Endothelial cell of umbilical vein (primary cell): ENCODE data around the gene RAB4A. TPM values are rescaled to one million over a fixed set of nuclear protein-coding genes. Genes with fewer than 3 reads are reported as not detected.

ENCODE experiments used
- BruUV-seq: library from RNA; stranded (reverse); fragments of 400-500 nt; replicated peaks from 2 replicates; lab custom pipeline; 2021; lab: Mats Ljungman, UMichigan
- CTCF ChIA-PET: fragments of 300-600, 350-600 bp; sonication (Branson Sonifier 250); formaldehyde crosslinking; loops from one replicate; lab custom pipeline; 2021; ENCODE audit warnings: antibody characterized with exemption, inconsistent platforms; lab: Charles Lee
- POLR2A ChIA-PET: fragments of 300-600, 350-600 bp; sonication (Branson Sonifier 250); formaldehyde crosslinking; loops from one replicate; lab custom pipeline; 2021; ENCODE audit warnings: antibody characterized with exemption, inconsistent platforms; lab: Charles Lee
- DNase-seq: peaks from one replicate; pipeline ENCODE4 v3.0.0-alpha.2; 2011; ENCODE audit warnings: low read depth, low spot score
- FAIRE-seq: peaks from 2 replicates; lab custom pipeline; 2011; peaks lifted over from hg19 to GRCh38; lab: Jason Lieb, UNC
- H2AFZ ChIP-seq: 2 replicates; pipeline ENCODE4 v1.6.0; 2012; ENCODE audit warnings: low read depth, low read length, control low read depth, inconsistent platforms
- H3K27ac ChIP-seq: 2 replicates; pipeline ENCODE4 v1.5.1; 2011; ENCODE audit warnings: low read depth, mild to moderate bottlenecking, control low read depth, low read length, moderate library complexity; ENCODE audit not compliant: insufficient read depth
- H3K27me3 ChIP-seq, 2 experiments: 2 replicates each; pipeline versions ENCODE4 v1.6.0 to v1.6.1; 2011; ENCODE audit warnings: low read length in 2 of 2, mixed read lengths in 1 of 2; ENCODE audit not compliant: control insufficient read depth in 2 of 2, insufficient read depth in 2 of 2
- H3K36me3 ChIP-seq, 2 experiments: 2 replicates in 1 of 2; 3 replicates in 1 of 2; pipeline ENCODE4 v1.5.1; 2011; ENCODE audit warnings: low read length in 2 of 2, mild to moderate bottlenecking in 1 of 2, moderate library complexity in 1 of 2; ENCODE audit not compliant: control insufficient read depth in 2 of 2, insufficient read depth in 2 of 2; ENCODE audit errors: extremely low read depth in 1 of 2
- H3K4me1 ChIP-seq: 3 replicates; pipeline ENCODE4 v1.5.1; 2011; ENCODE audit warnings: mild to moderate bottlenecking, low read length; ENCODE audit not compliant: control insufficient read depth, insufficient read depth; ENCODE audit errors: extremely low read depth
- H3K4me2 ChIP-seq: 2 replicates; pipeline ENCODE4 v1.6.1; 2011; ENCODE audit warnings: low read length, control low read depth, mixed read lengths; ENCODE audit not compliant: insufficient read depth
- H3K4me3 ChIP-seq, 3 experiments: fragments of 200-600 bp in 1 of 3; sonication (generic), shearing (Covaris generic) in 1 of 3; replicated peaks in 1 of 3; 2 replicates each; pipeline ENCODE4 v1.5.1; 2011 to 2016; ENCODE audit warnings: control low read depth in 3 of 3, low read length in 3 of 3, mild to moderate bottlenecking in 2 of 3, inconsistent platforms in 1 of 3, low read depth in 1 of 3, moderate library complexity in 1 of 3; ENCODE audit not compliant: insufficient read depth in 1 of 3
- H3K79me2 ChIP-seq: 2 replicates; pipeline ENCODE4 v1.6.0; 2012; ENCODE audit warnings: low read length, inconsistent platforms; ENCODE audit not compliant: control insufficient read depth, insufficient read depth
- H3K9ac ChIP-seq: replicated peaks from 2 replicates; pipeline ENCODE3; 2011; ENCODE audit warnings: low read length, control low read depth; ENCODE audit not compliant: insufficient read depth; ENCODE audit errors: extremely low read depth
- H3K9me1 ChIP-seq: replicated peaks from 3 replicates; pipeline ENCODE4 v1.6.0; 2011; ENCODE audit warnings: mild to moderate bottlenecking, low read length; ENCODE audit not compliant: control insufficient read depth, insufficient read depth; ENCODE audit errors: extremely low read depth
- H3K9me3 ChIP-seq: replicated peaks from 2 replicates; pipeline ENCODE4 v1.5.1; 2012; ENCODE audit warnings: low read length, inconsistent platforms; ENCODE audit not compliant: control insufficient read depth, insufficient read depth
- H4K20me1 ChIP-seq: replicated peaks from 2 replicates; pipeline ENCODE3; 2011; ENCODE audit warnings: mild to moderate bottlenecking, low read length; ENCODE audit not compliant: control insufficient read depth, insufficient read depth; ENCODE audit errors: extremely low read depth
- EZH2 ChIP-seq: IDR thresholded peaks from 2 replicates; pipeline ENCODE4 v1.6.1; 2012; ENCODE audit warnings: borderline replicate concordance, low read depth, mild to moderate bottlenecking, moderate library complexity, low read length, inconsistent platforms; ENCODE audit not compliant: severe bottlenecking
- FOS ChIP-seq: IDR thresholded peaks from 2 replicates; pipeline ENCODE4 v1.6.1; 2011; ENCODE audit warnings: mild to moderate bottlenecking, low read length, moderate library complexity, borderline replicate concordance; ENCODE audit not compliant: insufficient read depth
- GATA2 ChIP-seq: IDR thresholded peaks from 2 replicates; pipeline ENCODE4 v1.7.0; 2011; ENCODE audit warnings: low read depth, mild to moderate bottlenecking, moderate library complexity, mixed read lengths, low read length; ENCODE audit not compliant: insufficient read length, insufficient read depth
- JUN ChIP-seq: IDR thresholded peaks from 2 replicates; pipeline ENCODE4 v1.6.1; 2011; ENCODE audit warnings: borderline replicate concordance, low read depth; ENCODE audit not compliant: insufficient read length, insufficient read depth
- MAX ChIP-seq: IDR thresholded peaks from 2 replicates; pipeline ENCODE4 v1.6.1; 2011; ENCODE audit not compliant: insufficient read depth, insufficient read length
- MYC ChIP-seq: IDR thresholded peaks from one replicate; pipeline ENCODE4 v1.6.1; 2011; ENCODE audit warnings: mild to moderate bottlenecking, low read depth, low read length
- POLR2A ChIP-seq: IDR thresholded peaks from 2 replicates; pipeline ENCODE4 v1.6.1; 2012; ENCODE audit warnings: low read depth, mild to moderate bottlenecking, control low read depth, low read length
- POLR2AphosphoS5 ChIP-seq: IDR thresholded peaks from 2 replicates; pipeline ENCODE4 v1.6.1; 2012; ENCODE audit warnings: low read depth, mild to moderate bottlenecking, control low read depth, low read length, moderate library complexity; ENCODE audit not compliant: insufficient read depth
- dilution Hi-C: fragments of 300-500 bp; cut with MboI; formaldehyde crosslinking; loops from one replicate; pipeline ENCODE4 v1.15.0; 2019; ENCODE audit warnings: low sequenced_read_pairs; ENCODE audit not compliant: extremely low pct_ligation_motif_present
- intact Hi-C: fragments of 100-400 bp; cut with micrococcal nuclease; formaldehyde crosslinking; loops from one replicate; pipeline ENCODE4 v1.10.0; 2022
- polyA plus RNA-seq, 4 experiments: library from polyadenylated mRNA; depleted of rRNA in 3 of 4; stranded (reverse) in 3 of 4; unstranded in 1 of 4; fragments of >200 nt; gene quantifications; 2 replicates each; pipeline versions ENCODE4 v1.2.1 to v1.2.3, GENCODE V29; 2011 to 2012; ENCODE audit warnings: missing spikeins in 1 of 4
- total RNA-seq: library from RNA; stranded (reverse); gene quantifications from 2 replicates; pipeline ENCODE4 v1.2.3, GENCODE V29; 2021
- TF ChIP-seq, protein P1 (sequence below), 2 donors: IDR thresholded peaks; 1 replicate in 1 of 2; 2 replicates in 1 of 2; pipeline ENCODE4 v1.5.1; 2011; ENCODE audit warnings: low read length in 2 of 2, mild to moderate bottlenecking in 2 of 2, moderate library complexity in 2 of 2, control low read depth in 1 of 2, inconsistent platforms in 1 of 2, low read depth in 1 of 2; ENCODE audit not compliant: insufficient read depth in 1 of 2; ENCODE audit errors: extremely low read depth in 1 of 2

RAB4A gene
- total and polyA plus RNA-seq, 2 donors (not counting 3 experiments of a cell fraction or from before 2014, with no cell fraction given), result 14.8 to 52.9 TPM

GRCh38 chr1:229334269-229334668 is 63.4 kb downstream of the RAB4A start:
- CTCF ChIA-PET, result no interaction called here

GRCh38 chr1:229334716-229335115 is 63.8 kb downstream of the RAB4A start:
- Histone ChIP-seq H3K36me3 (no peaks in the 10 kb centered on the region), H3K4me1 (no peaks in the 10 kb centered on the region), H3K27me3 (no peaks in the 10 kb centered on the region), H3K79me2 (peaks cover 7% of the 10 kb centered on the region), H4K20me1 (no peaks in the 10 kb centered on the region), H3K9ac (no peak overlapping the region), H3K27ac (no peak overlapping the region), H2AFZ (no peak overlapping the region), H3K4me3 (no peak overlapping the region), H3K9me3 (no peaks in the 10 kb centered on the region), H3K4me2 (no peak overlapping the region), H3K9me1 (no peaks in the 10 kb centered on the region)
- POLR2A ChIA-PET, result no interaction called here
- CTCF ChIA-PET, result no interaction called here
- DNase-seq (no peak), FAIRE-seq (no peak)
- TF ChIP-seq FOS (no peak), MAX (no peak), POLR2A (no peak), MYC (no peak), EZH2 (no peak), POLR2AphosphoS5 (no peak), GATA2 (no peak), JUN (no peak)
- TF ChIP-seq, protein P1, sequence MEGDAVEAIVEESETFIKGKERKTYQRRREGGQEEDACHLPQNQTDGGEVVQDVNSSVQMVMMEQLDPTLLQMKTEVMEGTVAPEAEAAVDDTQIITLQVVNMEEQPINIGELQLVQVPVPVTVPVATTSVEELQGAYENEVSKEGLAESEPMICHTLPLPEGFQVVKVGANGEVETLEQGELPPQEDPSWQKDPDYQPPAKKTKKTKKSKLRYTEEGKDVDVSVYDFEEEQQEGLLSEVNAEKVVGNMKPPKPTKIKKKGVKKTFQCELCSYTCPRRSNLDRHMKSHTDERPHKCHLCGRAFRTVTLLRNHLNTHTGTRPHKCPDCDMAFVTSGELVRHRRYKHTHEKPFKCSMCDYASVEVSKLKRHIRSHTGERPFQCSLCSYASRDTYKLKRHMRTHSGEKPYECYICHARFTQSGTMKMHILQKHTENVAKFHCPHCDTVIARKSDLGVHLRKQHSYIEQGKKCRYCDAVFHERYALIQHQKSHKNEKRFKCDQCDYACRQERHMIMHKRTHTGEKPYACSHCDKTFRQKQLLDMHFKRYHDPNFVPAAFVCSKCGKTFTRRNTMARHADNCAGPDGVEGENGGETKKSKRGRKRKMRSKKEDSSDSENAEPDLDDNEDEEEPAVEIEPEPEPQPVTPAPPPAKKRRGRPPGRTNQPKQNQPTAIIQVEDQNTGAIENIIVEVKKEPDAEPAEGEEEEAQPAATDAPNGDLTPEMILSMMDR (IDR thresholded peaks at IDR 0.05; ENCODE audit: extremely low read depth in 1 of 2, insufficient read depth in 1 of 2, low read depth in 1 of 2, low read length in 2 of 2), result no peak
- BruUV-seq, result no TSS peak
- dilution Hi-C loops (no loop called here), intact Hi-C loops (no loop called here)

More at GRCh38 chr1:229334269-229334668, 63.4 kb downstream of the RAB4A start:
- intact Hi-C loops (no loop called here), dilution Hi-C loops (no loop called here)
- H3K4me2 ChIP-seq, result no peak overlapping the region
- TF ChIP-seq GATA2, result no peak
- TF ChIP-seq MYC, result no peak
- TF ChIP-seq POLR2A, result no peak
- no peak for TF ChIP-seq MAX
- TF ChIP-seq FOS, result no peak
- TF ChIP-seq JUN, result no peak
- TF ChIP-seq POLR2AphosphoS5, result no peak
- TF ChIP-seq EZH2, result no peak
- no peak overlapping the region for H2AFZ ChIP-seq
- peaks cover 5% of the 10 kb centered on the region for H3K79me2 ChIP-seq
- H3K9me1 ChIP-seq, result no peaks in the 10 kb centered on the region
- no peaks in the 10 kb centered on the region for H3K4me1 ChIP-seq
- H3K9ac ChIP-seq, result no peak overlapping the region
- POLR2A ChIA-PET, result no interaction called here
- FAIRE-seq (no peak), DNase-seq (no peak)
- H3K4me3 ChIP-seq, result no peak overlapping the region
- H3K9me3 ChIP-seq, result no peaks in the 10 kb centered on the region
- no peaks in the 10 kb centered on the region for H3K27me3 ChIP-seq
- no TSS peak for BruUV-seq
- H3K27ac ChIP-seq, result no peak overlapping the region
- no peaks in the 10 kb centered on the region for H4K20me1 ChIP-seq
- H3K36me3 ChIP-seq, result no peaks in the 10 kb centered on the region
